GM23338 (cell line): ENCODE measurements around the gene ACBD4. TPM values are rescaled to one million over a fixed set of nuclear protein-coding genes. Genes with fewer than 3 reads are reported as not detected.

ENCODE experiments used
- ATAC-seq: fragments of 200-7000 bp; cut with Tn5 transposase; 3 replicates; pipeline ENCODE4 v1.9.1; 2020
- DNase-seq: peaks from one replicate; pipeline ENCODE4 v3.0.0-alpha.2; 2015; ENCODE audit warnings: low spot score
- H2AFZ ChIP-seq: fragments of 200-600 bp; sonication (generic); 2 replicates; pipeline ENCODE4 v1.8.0; 2016; ENCODE audit warnings: antibody characterized with exemption, mild to moderate bottlenecking, moderate library complexity
- H3F3A ChIP-seq: fragments of 200-600 bp; sonication (generic); replicated peaks from 2 replicates; pipeline ENCODE4 v1.8.0; 2017; ENCODE audit warnings: antibody characterized with exemption, mixed run types, low read depth
- H3K27ac ChIP-seq: fragments of 200-600 bp; sonication (generic); 2 replicates; pipeline ENCODE4 v1.6.1; 2016; ENCODE audit warnings: low read depth
- H3K27me3 ChIP-seq: fragments of 200-600 bp; sonication (generic); 2 replicates; pipeline ENCODE4 v1.8.0; 2016; ENCODE audit warnings: mild to moderate bottlenecking, mixed run types, moderate library complexity; ENCODE audit not compliant: insufficient read depth
- H3K36me3 ChIP-seq: fragments of 200-600 bp; sonication (generic); 2 replicates; pipeline ENCODE4 v1.8.0; 2016; ENCODE audit warnings: mild to moderate bottlenecking; ENCODE audit not compliant: insufficient read depth
- H3K4me1 ChIP-seq: fragments of 200-600 bp; sonication (generic); 2 replicates; pipeline ENCODE4 v1.8.0; 2016; ENCODE audit warnings: mild to moderate bottlenecking, moderate library complexity; ENCODE audit not compliant: insufficient read depth
- H3K4me2 ChIP-seq: fragments of 200-600 bp; sonication (generic); 2 replicates; pipeline ENCODE4 v1.7.1; 2017; ENCODE audit warnings: mixed run types
- H3K4me3 ChIP-seq: fragments of 200-600 bp; sonication (generic); 2 replicates; pipeline ENCODE4 v1.6.1; 2016; ENCODE audit warnings: mixed run types
- H3K79me2 ChIP-seq: fragments of 200-600 bp; sonication (generic); replicated peaks from 2 replicates; pipeline ENCODE4 v1.8.0; 2017; ENCODE audit warnings: mild to moderate bottlenecking; ENCODE audit not compliant: insufficient read depth
- H3K9me2 ChIP-seq: fragments of 200-600 bp; sonication (generic); 2 replicates; pipeline ENCODE4 v1.8.0; 2017; ENCODE audit not compliant: insufficient read depth
- H4K20me1 ChIP-seq: fragments of 200-600 bp; sonication (generic); replicated peaks from 2 replicates; pipeline ENCODE4 v1.8.0; 2017; ENCODE audit warnings: mild to moderate bottlenecking; ENCODE audit not compliant: insufficient read depth
- H3K27ac Mint-ChIP-seq: 2 replicates; pipeline ENCODE4 v1.8.0; 2020; ENCODE audit warnings: inconsistent platforms, mild to moderate bottlenecking, moderate library complexity, mixed read lengths
- H3K27me3 Mint-ChIP-seq: 3 replicates; pipeline ENCODE4 v1.8.0; 2022; ENCODE audit warnings: low read depth, mild to moderate bottlenecking, moderate library complexity, mixed read lengths, inconsistent platforms; ENCODE audit not compliant: insufficient read depth, poor library complexity
- H3K36me3 Mint-ChIP-seq: 3 replicates; pipeline ENCODE4 v1.8.0; 2021; ENCODE audit warnings: low read depth, mild to moderate bottlenecking, inconsistent platforms, moderate library complexity, mixed read lengths
- H3K4me1 Mint-ChIP-seq: 3 replicates; pipeline ENCODE4 v1.8.0; 2020; ENCODE audit warnings: mild to moderate bottlenecking, inconsistent platforms, mixed read lengths
- H3K4me3 Mint-ChIP-seq: 3 replicates; pipeline ENCODE4 v1.8.0; 2021; ENCODE audit warnings: moderate library complexity, mild to moderate bottlenecking, inconsistent platforms, mixed read lengths
- H3K9me3 Mint-ChIP-seq: 3 replicates; pipeline ENCODE4 v1.8.0; 2020; ENCODE audit warnings: moderate library complexity, mild to moderate bottlenecking, inconsistent platforms, mixed read lengths
- CTCF ChIP-seq, 2 experiments: fragments of 200-600 bp in 1 of 2; sonication (generic) in 1 of 2; conservative IDR thresholded peaks; 2 replicates each; pipeline versions ENCODE4 v1.5.1 to v1.6.1; 2016 to 2017; ENCODE audit warnings: antibody characterized with exemption in 2 of 2, low read depth in 2 of 2, mild to moderate bottlenecking in 2 of 2, moderate library complexity in 1 of 2
- ETS1 ChIP-seq: IDR thresholded peaks from 2 replicates; pipeline ENCODE4 v1.6.1; 2016; ENCODE audit warnings: antibody characterized with exemption
- EZH2phosphoT487 ChIP-seq: fragments of 200-600 bp; sonication (generic); IDR thresholded peaks from one replicate; pipeline ENCODE4 v1.8.1; 2018; ENCODE audit warnings: antibody characterized with exemption; ENCODE audit not compliant: unreplicated experiment
- JUNB ChIP-seq: IDR thresholded peaks from one replicate; pipeline ENCODE4 v1.6.1; 2016; ENCODE audit warnings: antibody characterized with exemption; ENCODE audit not compliant: unreplicated experiment
- REST ChIP-seq: IDR thresholded peaks from one replicate; pipeline ENCODE4 v1.6.1; 2018; ENCODE audit warnings: antibody characterized with exemption; ENCODE audit not compliant: unreplicated experiment
- ZNF114 ChIP-seq: fragments of 250-450 bp; sonication (Bioruptor Pico); IDR thresholded peaks from 2 replicates; pipeline ENCODE4 v1.5.0; 2020; ENCODE audit warnings: mild to moderate bottlenecking, moderate library complexity
- ZNF331 ChIP-seq: fragments of 250-450 bp; sonication (Bioruptor Pico); IDR thresholded peaks from 2 replicates; pipeline ENCODE4 v1.5.0; 2020; ENCODE audit warnings: low read depth, mild to moderate bottlenecking, moderate library complexity
- polyA plus RNA-seq: library from polyadenylated mRNA; unstranded; fragments of >200 nt; fragmentation: Nextera tagmentation; extraction: Ambion mirVana; gene quantifications from 2 replicates; pipeline ENCODE4 v1.2.1, GENCODE V29; 2016
- total RNA-seq: library from RNA; depleted of rRNA; stranded (reverse); fragments of >200 nt; shearing (Covaris generic); gene quantifications from 2 replicates; pipeline ENCODE4 v1.2.3, GENCODE V29; 2014

Gene ACBD4
- total and polyA plus RNA-seq, 2 experiments from 2014 or later = 4.5 to 6.7 TPM

GRCh38 chr17:45164734-45165269 lies 29.3 kb downstream of the ACBD4 start:
- Mint-ChIP-seq H3K4me1 (peaks cover 12% of the 10 kb centered on the region), H3K9me3 (no peaks in the 10 kb centered on the region), H3K4me3 (no peak overlapping the region), H3K27me3 (peaks cover 12% of the 10 kb centered on the region), H3K27ac (no peak overlapping the region), H3K36me3 (peaks cover 20% of the 10 kb centered on the region)
- peaks cover 4% of the 10 kb centered on the region; the same call in 1 of the 2 replicates for H3F3A ChIP-seq
- H3K4me3 ChIP-seq = no peak overlapping the region
- H3K27ac ChIP-seq = no peak overlapping the region
- ATAC-seq (no peak), DNase-seq (no peak)
- H3K9me2 ChIP-seq = no peaks in the 10 kb centered on the region
- H3K79me2 ChIP-seq = peaks cover 8% of the 10 kb centered on the region
- H3K4me1 ChIP-seq = peaks cover 4% of the 10 kb centered on the region
- no peak overlapping the region for H3K4me2 ChIP-seq
- H3K27me3 ChIP-seq = no peaks in the 10 kb centered on the region
- no peaks in the 10 kb centered on the region for H4K20me1 ChIP-seq
- H2AFZ ChIP-seq = no peak overlapping the region
- H3K36me3 ChIP-seq = no peaks in the 10 kb centered on the region
- TF ChIP-seq REST (no peak), EZH2phosphoT487 (no peak), ZNF114 (no peak), ZNF331 (CRISPR knock-in tag) (no peak), JUNB (no peak)

- DNase-seq (peak; percentile 63), ATAC-seq (peak; percentile 2; the same call in 2 of the 3 replicates)
- TF ChIP-seq ETS1 (no peak), CTCF (conservative IDR thresholded peaks at IDR 0.05; ENCODE audit: low read depth in 2 of 2) (peak in 1 of 2 experiments; percentile 35; a peak in 2 of 4 replicates)
- Histone ChIP-seq H3F3A (0 out of 2 replicates have a peak, but pooled peaks cover 8% of the 10 kb centered on the region), H3K4me2 (no peak overlapping the region), H3K79me2 (no peaks in the 10 kb centered on the region), H3K4me3 (no peak overlapping the region), H4K20me1 (no peaks in the 10 kb centered on the region), H3K27ac (peak overlapping the region; percentile 55; the same call in 1 of the 2 replicates), H3K27me3 (no peaks in the 10 kb centered on the region), H3K9me2 (no peaks in the 10 kb centered on the region), H3K36me3 (no peaks in the 10 kb centered on the region), H2AFZ (no peak overlapping the region), H3K4me1 (peaks cover 31% of the 10 kb centered on the region)
- peaks cover 31% of the 10 kb centered on the region for H3K36me3 Mint-ChIP-seq
- H3K9me3 Mint-ChIP-seq = no peaks in the 10 kb centered on the region
- 0 out of 2 replicates have a peak overlapping the region, but pooled peaks have one; percentile 40 for H3K27ac Mint-ChIP-seq
- no peak overlapping the region for H3K4me3 Mint-ChIP-seq
- H3K27me3 Mint-ChIP-seq = peaks cover 17% of the 10 kb centered on the region
- H3K4me1 Mint-ChIP-seq = peaks cover 36% of the 10 kb centered on the region
Observed at GRCh38 chr17:45168991-45169752, 33.7 kb downstream of the ACBD4 start.
